Fibroblast of the aortic adventitia (primary cell): Measurements from ENCODE around the gene KLHDC7A. TPM values are rescaled to one million over a fixed set of nuclear protein-coding genes. Genes with fewer than 3 reads are reported as not detected.

ENCODE experiments used
- DNase-seq: peaks from one replicate; pipeline ENCODE4 v3.0.0-alpha.2; 2010; ENCODE audit warnings: low read depth
- H3K4me3 ChIP-seq: 2 replicates; pipeline ENCODE4 v1.5.1; 2011; ENCODE audit warnings: low read depth, mild to moderate bottlenecking, control low read depth, low read length, moderate library complexity
- CTCF ChIP-seq: IDR thresholded peaks from 2 replicates; pipeline ENCODE4 v1.5.1; 2011; ENCODE audit warnings: mild to moderate bottlenecking, low read length, control low read depth, inconsistent platforms; ENCODE audit not compliant: insufficient read depth
- small RNA-seq: library from RNA; depleted of rRNA; stranded (forward); fragments of <200 nt; gene quantifications from one replicate; pipeline ENCODE3, GENCODE V24; 2012
- total RNA-seq: library from RNA; depleted of rRNA; stranded (reverse); fragments of >200 nt; gene quantifications from 2 replicates; pipeline ENCODE4 v1.2.3, GENCODE V29; 2012; ENCODE audit warnings: low replicate concordance

The KLHDC7A gene
- total RNA-seq, 1 donor: not detected

DNA sequence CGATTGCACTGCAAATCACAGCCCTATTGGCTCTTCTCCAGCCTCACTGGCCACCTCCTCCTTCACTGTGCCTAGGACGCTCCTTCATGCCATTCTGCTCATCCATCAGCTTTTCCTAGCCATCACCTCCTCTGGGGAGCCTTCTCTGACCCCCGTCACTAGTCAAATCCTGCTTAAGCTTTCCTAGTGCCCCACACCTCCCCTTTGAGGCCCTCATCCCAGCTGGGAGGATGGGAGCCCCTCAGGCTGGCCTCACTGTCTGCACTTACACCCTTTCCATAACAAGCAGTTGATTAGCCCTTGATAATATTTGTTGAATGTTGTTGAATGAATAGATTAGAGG lies 50.7 kb downstream of the KLHDC7A start:
- no peak overlapping the region for H3K4me3 ChIP-seq
- DNase-seq: no peak
- TF ChIP-seq CTCF: no peak

GRCh38 chr1:18532390-18533170 lies 51.9 kb downstream of the KLHDC7A start:
- no peak for DNase-seq
- TF ChIP-seq CTCF: no peak

GRCh38 chr1:18533259-18533658 lies 52.5 kb downstream of the KLHDC7A start:
- no peak for DNase-seq
- no peak overlapping the region for H3K4me3 ChIP-seq
- no peak for TF ChIP-seq CTCF

More at GRCh38 chr1:18532390-18533170, 51.9 kb downstream of the KLHDC7A start:
- H3K4me3 ChIP-seq: no peak overlapping the region

DNA sequence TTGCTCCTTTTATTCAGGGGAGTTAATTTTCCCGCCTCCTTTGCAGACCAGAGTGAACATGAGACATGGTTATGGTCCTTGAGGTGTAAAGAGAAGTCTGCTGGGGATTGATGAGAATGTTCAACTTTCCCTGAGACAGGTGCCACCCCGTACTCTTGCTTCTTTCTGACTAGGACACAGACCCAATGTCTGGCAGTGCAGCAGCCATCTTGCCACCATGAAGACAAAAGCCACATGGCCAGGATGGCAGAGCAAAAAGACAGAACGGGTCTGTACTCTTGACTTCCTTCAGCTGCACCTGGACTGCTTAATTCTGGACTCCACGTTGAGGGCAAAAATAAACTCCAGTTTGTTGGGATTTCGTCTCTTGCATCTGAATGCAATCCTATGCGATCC lies 54.1 kb downstream of the KLHDC7A start:
- no peak for DNase-seq
- H3K4me3 ChIP-seq: no peak overlapping the region
- TF ChIP-seq CTCF: no peak

Small RNA genes lying within 50 kb of the gene (small RNA-seq; reads per million reads assigned to genes)
- not detected for gene DYNLL1P3

Other genes starting within 250 kb of the KLHDC7A start
- gene PAX7, start 149.9 kb downstream of the KLHDC7A start, total RNA-seq: not detected in 2 replicates